Left ventricle myocardium superior (tissue), 1 donor: ENCODE data around the gene FTO. TPM values are rescaled to one million over a fixed set of nuclear protein-coding genes. Genes with fewer than 3 reads are reported as not detected.

ENCODE experiments used
- ATAC-seq: fragments of 200-7000 bp; cut with Tn5 transposase; one replicate; pipeline ENCODE4 v1.9.1; 2020; ENCODE audit warnings: mild to moderate bottlenecking, moderate library complexity
- DNase-seq: peaks from one replicate; pipeline ENCODE4 v3.0.0-alpha.2; 2020
- intact Hi-C: fragments of 100-400 bp; cut with micrococcal nuclease; formaldehyde crosslinking; loops from one replicate; pipeline ENCODE4 v1.11.0; 2022
- total RNA-seq: library from RNA; stranded (reverse); fragmentation: NEBNext Ultra II Directional; extraction: Animal tissue kit (Norgen Biotek cat#: 25700); gene quantifications from one replicate; pipeline ENCODE4 v1.2.1, GENCODE V29; 2021
- donor health status: DM: no; HTN: yes; CAD: no; lungs with severe emphysema.

FTO gene
- total RNA-seq, 1 donor from 2014 or later: 71.8 TPM

GRCh38 chr16:53812914-53813313 is 109.0 kb downstream of the FTO start:
- no peak for ATAC-seq
- intact Hi-C loops: no loop called here
- DNase-seq: no peak

GRCh38 chr16:53814801-53815200 is 110.8 kb downstream of the FTO start:
- DNase-seq (no peak), ATAC-seq (no peak)
- intact Hi-C loops: no loop called here

GRCh38 chr16:53816211-53816836 is 112.4 kb downstream of the FTO start:
- intact Hi-C loops: no loop called here
- ATAC-seq (no peak), DNase-seq (no peak)

- ATAC-seq: no peak
- no peak for DNase-seq
- intact Hi-C loops: no loop called here
Measured at GRCh38 chr16:53817117-53817755, 113.3 kb downstream of the FTO start.

- DNase-seq (no peak), ATAC-seq (no peak)
- intact Hi-C loops: no loop called here
Measured at GRCh38 chr16:53817812-53818550, 114.0 kb downstream of the FTO start.

- ATAC-seq (no peak), DNase-seq (no peak)
- intact Hi-C loops: no loop called here
Measured at GRCh38 chr16:53821487-53821886, 117.5 kb downstream of the FTO start.

GRCh38 chr16:53821957-53822625 is 118.1 kb downstream of the FTO start:
- no peak for DNase-seq
- ATAC-seq: no peak
- intact Hi-C loops: no loop called here

- no peak for DNase-seq
- intact Hi-C loops: no loop called here
- no peak for ATAC-seq
Measured at GRCh38 chr16:53822936-53823529, 119.1 kb downstream of the FTO start.

- DNase-seq (no peak), ATAC-seq (peak; percentile 64)
- intact Hi-C loops: no loop called here
Measured at GRCh38 chr16:53826658-53827057, 122.7 kb downstream of the FTO start.

GRCh38 chr16:53827741-53828140 is 123.8 kb downstream of the FTO start:
- intact Hi-C loops: no loop called here
- no peak for ATAC-seq
- no peak for DNase-seq

- intact Hi-C loops: no loop called here
- no peak for ATAC-seq
- no peak for DNase-seq
Measured at GRCh38 chr16:53829186-53829747, 125.3 kb downstream of the FTO start.

GRCh38 chr16:53832896-53833544 is 129.1 kb downstream of the FTO start:
- no peak for ATAC-seq
- DNase-seq: no peak
- intact Hi-C loops: no loop called here

GRCh38 chr16:53836142-53836541 is 132.2 kb downstream of the FTO start:
- no peak for DNase-seq
- intact Hi-C loops: no loop called here
- no peak for ATAC-seq

GRCh38 chr16:53836680-53837079 is 132.7 kb downstream of the FTO start:
- ATAC-seq (no peak), DNase-seq (no peak)
- intact Hi-C loops: no loop called here

- no peak for DNase-seq
- no peak for ATAC-seq
- intact Hi-C loops: no loop called here
Measured at GRCh38 chr16:53837426-53837825, 133.5 kb downstream of the FTO start.

GRCh38 chr16:53839150-53839549 is 135.2 kb downstream of the FTO start:
- intact Hi-C loops: no loop called here
- ATAC-seq (no peak), DNase-seq (no peak)

GRCh38 chr16:53840456-53840855 is 136.5 kb downstream of the FTO start:
- ATAC-seq (no peak), DNase-seq (no peak)
- intact Hi-C loops: no loop called here

- DNase-seq (no peak), ATAC-seq (no peak)
- intact Hi-C loops: no loop called here
Measured at GRCh38 chr16:53841884-53842283, 137.9 kb downstream of the FTO start.

- ATAC-seq: no peak
- intact Hi-C loops: no loop called here
- no peak for DNase-seq
Measured at GRCh38 chr16:53843084-53843483, 139.1 kb downstream of the FTO start.
